Measurements from ENCODE around the gene PRKCA. TPM values are rescaled to one million over a fixed set of nuclear protein-coding genes. Genes with fewer than 3 reads are reported as not detected.

Gene PRKCA
- total RNA-seq, 1 donor from 2014 or later = 4.3 TPM

- no peak for DNase-seq (ENCODE audit: low spot score)
Measured at GRCh38 chr17:66795486-66795885, 493.1 kb downstream of the PRKCA start.

DNA sequence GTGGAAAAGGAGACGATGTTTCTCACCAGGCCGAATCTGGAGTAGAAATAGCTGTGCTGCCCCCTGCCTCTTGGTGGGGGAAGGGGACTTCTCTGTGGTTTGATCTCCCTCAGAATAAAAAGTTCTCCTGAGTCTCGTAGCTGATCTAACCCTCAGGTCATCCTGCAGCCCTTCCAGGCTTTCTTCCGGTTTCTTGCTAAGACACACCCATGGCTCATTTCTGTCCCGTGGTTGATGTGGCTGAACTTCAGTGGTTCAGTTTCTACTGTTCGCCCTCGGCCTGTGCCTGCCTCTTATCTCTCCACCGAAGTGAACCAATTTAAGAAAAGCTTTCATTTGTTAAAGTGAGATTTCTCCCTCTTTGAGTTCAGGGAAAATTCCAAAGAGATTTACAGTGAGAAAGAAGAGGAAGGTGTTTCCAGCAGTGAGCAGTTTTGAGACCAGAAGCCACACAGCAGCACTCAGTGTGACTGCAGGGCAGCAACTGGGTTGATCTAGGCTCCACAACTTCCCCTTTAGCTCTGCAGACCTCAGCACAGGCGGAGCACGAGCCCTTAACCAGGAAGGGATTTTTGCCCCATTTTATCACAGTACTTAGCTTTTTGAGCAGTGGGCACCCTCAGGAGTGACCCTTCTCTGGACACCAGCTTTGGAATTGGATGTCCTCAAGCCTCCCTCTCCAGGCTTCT lies 497.6 kb downstream of the PRKCA start:
- DNase-seq (ENCODE audit: low spot score) = peak; percentile 28

GRCh38 chr17:66803474-66803951 lies 501.1 kb downstream of the PRKCA start:
- DNase-seq (ENCODE audit: low spot score) = no peak

- no peak for DNase-seq (ENCODE audit: low spot score)
Measured at GRCh38 chr17:66805567-66805966, 503.2 kb downstream of the PRKCA start.

DNA sequence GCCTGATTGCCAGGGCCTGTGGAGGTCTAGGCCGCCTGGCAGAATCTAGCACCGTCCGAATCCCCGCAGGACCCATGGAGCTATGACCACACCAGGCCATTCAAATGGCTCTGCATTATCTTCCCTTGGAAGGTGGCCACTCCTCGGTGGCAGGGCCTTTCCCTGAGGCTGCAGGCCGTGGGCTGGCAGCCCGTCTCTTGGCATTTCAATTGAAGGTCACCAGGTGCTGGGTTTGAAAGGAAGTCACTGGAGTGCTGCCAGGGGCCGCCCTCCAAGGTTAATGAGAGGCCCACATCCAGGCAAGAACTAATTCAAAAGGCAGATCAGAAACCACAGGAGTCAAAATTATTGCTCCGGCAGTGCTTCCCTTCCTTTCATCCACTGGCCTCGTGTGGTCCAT lies 504.8 kb downstream of the PRKCA start:
- no peak for DNase-seq (ENCODE audit: low spot score)

- DNase-seq (ENCODE audit: low spot score) = no peak
Measured at GRCh38 chr17:66809408-66809807, 507.0 kb downstream of the PRKCA start.

GRCh38 chr17:66810951-66811682 lies 508.7 kb downstream of the PRKCA start:
- no peak for DNase-seq (ENCODE audit: low spot score)

DNA sequence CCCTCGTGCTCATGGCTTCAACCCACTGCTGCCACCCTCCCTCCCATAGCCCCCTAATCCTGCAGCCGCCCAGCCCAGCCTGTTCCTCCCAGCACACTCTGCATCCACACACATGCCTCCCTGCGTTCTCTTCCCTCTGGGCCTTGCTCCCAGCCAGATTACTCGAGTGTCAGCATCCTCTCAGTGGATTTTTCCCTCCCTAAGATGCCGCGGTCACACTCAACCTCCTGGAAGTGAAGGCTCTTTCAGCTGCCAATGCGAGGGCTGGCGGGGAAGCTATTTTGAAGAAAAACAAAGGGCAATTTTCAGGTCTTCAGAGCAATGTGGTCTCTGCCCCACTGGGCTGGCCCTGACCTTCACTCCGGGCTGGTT lies 509.3 kb downstream of the PRKCA start:
- DNase-seq (ENCODE audit: low spot score) = no peak

DNA sequence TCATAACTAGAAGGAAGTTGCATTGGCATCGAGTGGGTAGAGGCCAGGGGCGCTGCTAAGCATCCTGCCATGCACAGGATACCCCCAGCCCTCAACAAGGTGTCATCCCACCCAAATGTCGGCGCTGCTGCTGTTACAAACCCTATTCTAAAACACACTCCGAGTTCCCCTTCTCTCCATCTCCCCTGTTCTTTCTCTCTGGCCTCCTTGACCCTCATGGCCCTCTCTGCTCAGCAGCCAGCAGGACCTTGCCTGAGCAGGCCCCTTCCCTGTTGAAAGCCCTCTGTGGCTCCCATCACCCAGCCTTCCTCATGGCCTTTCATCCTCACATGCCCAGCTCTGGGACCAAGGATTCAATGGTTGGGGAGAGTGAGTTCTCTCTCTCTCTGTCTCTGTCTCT lies 510.2 kb downstream of the PRKCA start:
- no peak for DNase-seq (ENCODE audit: low spot score)

DNA sequence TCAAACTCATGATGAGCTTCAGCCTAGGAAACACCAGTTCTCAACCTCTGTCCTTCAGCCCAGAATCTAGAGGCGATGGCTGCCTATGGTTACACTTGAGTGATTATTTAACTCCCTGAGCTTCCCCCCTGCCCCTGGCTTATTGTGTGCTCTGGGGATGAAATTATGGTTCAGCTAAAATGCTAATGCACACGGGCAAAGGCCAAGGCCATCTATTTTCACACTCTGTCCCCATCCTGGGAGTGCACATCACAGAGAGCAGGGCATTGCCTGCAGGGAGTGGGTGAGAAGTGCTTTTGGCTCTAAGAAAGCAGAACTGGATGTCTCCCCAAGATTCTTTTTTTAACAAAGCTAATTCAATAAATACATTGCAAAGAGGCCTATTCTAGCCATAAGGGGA lies 510.9 kb downstream of the PRKCA start:
- no peak for DNase-seq (ENCODE audit: low spot score)

DNA sequence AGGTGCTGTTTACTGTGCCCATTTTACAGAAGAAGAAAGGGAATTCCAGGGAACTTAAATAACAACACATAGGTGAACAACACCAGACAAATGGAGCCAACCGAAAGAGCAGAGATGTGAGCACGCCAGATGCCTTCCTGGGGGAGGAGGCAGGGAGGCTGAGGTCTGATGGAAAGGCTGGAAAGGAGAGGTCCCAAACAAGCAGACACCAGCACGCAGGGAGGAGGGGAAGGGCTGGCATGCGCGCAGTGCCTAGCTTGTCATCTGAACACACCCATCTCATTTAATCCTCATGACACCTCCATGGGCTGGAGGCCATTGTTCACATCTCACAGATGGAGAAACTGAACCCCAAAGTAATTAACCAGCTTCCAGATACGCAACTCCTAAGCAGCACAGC lies 511.6 kb downstream of the PRKCA start:
- no peak for DNase-seq (ENCODE audit: low spot score)

GRCh38 chr17:66814570-66814969 lies 512.2 kb downstream of the PRKCA start:
- no peak for DNase-seq (ENCODE audit: low spot score)

GRCh38 chr17:66817750-66818149 lies 515.3 kb downstream of the PRKCA start:
- DNase-seq (ENCODE audit: low spot score) = no peak

- DNase-seq (ENCODE audit: low spot score) = no peak
Measured at GRCh38 chr17:66819466-66819865, 517.1 kb downstream of the PRKCA start.

DNA sequence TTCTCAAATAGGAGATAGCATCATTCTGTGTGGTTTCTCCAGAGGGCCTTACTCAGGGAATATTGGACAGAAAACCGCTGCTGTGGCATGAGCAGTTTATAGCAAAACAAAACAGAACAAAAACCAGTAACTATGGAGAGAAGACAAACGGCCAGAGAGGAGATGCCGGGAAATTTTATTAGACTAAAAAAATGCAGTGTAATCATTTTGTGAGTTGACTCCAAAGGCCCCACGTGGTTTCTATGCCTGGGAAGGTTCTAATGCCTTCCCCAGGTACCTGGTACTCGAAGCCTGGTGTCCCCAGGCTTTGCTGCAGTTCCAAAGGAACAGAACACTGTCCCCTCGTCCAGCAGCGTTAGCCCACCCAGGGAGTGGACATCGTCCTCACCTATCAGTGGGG lies 519.6 kb downstream of the PRKCA start:
- DNase-seq (ENCODE audit: low spot score) = no peak

DNA sequence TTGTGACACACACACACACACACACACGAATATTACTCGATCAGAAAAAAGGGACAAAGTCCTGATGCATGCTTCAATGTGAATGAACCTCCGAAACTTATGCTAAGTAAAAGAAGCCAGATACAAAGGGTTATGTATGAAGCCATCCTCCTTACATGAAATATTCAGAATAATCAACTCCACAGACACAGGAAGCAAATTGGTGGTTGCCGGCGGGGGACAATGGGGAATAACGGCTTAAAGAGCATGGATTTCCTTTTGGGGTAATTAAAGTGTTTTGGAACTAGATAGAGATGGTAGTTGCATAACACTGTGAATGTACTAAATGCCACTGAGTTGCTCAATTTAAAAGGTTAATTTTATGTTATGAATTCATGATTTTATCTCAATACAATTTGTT lies 524.4 kb downstream of the PRKCA start:
- DNase-seq (ENCODE audit: low spot score) = no peak

DNA sequence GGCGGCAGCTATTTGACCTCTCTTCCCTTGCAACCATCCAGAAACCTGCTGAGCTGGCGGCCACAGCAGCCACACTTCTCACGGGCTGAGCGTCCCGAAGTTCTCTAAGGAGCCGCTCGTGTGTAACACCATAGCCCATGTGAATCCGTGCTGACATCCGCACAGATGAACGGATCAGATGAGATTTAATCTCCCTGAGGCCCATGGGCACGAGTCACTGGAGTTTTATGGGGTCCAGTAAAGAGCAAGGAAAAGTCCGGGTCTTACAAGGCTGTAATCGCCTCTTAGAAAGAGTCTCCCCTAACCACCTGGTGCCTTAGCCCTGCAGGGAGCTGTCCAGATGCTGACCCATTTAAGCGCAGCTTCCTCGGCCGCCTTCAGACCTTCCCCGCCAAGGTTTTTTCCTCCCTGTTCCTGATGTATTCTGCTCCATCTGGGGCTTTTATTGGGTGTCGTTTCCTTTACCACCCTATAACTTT lies 527.0 kb downstream of the PRKCA start:
- peak; percentile 84 for DNase-seq (ENCODE audit: low spot score)

- no peak for DNase-seq (ENCODE audit: low spot score)
Measured at GRCh38 chr17:66829883-66830282, 527.5 kb downstream of the PRKCA start.

DNA sequence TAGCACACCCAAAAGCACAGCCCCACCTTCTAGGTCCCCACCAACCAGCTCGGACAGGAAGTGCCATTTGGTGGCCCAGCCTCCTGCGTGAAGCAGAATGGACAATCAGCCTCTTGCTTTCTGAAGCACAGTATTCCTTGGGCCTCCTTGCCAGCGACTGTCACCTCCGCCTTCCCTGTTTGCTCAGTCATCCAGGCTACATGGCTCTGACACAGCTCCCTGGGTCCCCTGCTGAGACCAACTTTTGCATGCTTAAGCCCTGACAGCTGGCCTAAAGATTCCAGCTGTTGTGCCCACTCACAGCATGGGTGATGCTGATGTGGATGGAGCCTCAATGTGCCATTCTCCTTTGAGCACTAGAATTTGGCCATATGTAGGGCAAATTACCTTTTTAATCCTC lies 528.0 kb downstream of the PRKCA start:
- DNase-seq (ENCODE audit: low spot score) = no peak

- no peak for DNase-seq (ENCODE audit: low spot score)
Measured at GRCh38 chr17:66831383-66832210, 529.2 kb downstream of the PRKCA start.

- DNase-seq (ENCODE audit: low spot score) = no peak
Measured at GRCh38 chr17:66833201-66833600, 530.8 kb downstream of the PRKCA start.

GRCh38 chr17:66834426-66834918 lies 532.1 kb downstream of the PRKCA start:
- DNase-seq (ENCODE audit: low spot score) = no peak

All from umbilical cord (tissue), 2 donors.